ENCODE measurements around the gene SOX30.
A peak's percentile ranks its signal among the peaks of the same experiment; 100 is the strongest.

Gene SOX30

DNA sequence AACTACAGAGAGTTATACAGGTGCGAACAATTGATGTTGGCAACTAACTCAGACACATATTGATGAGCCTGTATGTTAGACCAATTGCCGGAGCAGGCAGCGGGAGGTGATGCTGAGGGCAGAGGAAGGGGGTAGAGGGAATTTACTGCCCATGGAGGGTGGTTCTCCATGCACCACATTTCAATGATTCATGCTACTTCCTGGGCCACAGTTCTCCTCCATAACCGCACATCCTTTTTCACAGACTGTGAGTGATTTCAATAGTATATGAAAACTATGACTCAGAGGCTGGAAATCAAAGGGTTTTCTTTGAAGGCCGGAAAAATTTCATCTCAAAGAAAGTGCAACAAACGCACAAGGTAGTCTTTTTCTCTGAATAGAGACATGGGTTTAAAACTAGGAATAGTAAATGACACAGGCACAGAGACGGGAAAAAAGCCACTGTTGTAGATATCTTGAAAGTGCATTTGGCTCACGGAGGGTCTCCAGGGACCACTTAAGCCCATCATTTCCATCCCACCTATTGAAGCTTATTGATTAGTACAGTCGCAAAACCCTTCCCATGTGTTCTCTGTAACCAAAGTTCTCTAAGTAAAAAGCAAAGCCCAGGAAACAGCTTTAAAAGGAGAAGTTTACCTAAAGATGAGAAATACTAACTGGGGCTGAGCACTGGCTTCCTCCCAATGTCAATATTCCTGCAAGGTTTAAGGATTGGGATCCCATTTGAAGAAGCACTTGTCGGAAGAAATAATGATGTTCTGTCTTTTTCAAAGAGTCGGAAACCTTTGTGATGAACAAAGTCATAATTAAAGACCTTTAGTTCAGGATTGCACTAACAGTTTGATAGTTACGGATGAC lies 48.7 kb downstream of the SOX30 start:
- peak overlapping the region; percentile 43 to 87 for H3K27ac Mint-ChIP-seq
- no peaks in the 10 kb centered on the region for H3K27me3 Mint-ChIP-seq
- peak overlapping the region; percentile 50 to 66 for H3K4me3 Mint-ChIP-seq
- DNase-seq (peak; percentile 56 to 79), ATAC-seq (peak; percentile 74)
- H3K9me3 Mint-ChIP-seq, result peaks cover 5 to 7% of the 10 kb centered on the region in 2 donors
- peaks cover 82% of the 10 kb centered on the region for H3K4me1 Mint-ChIP-seq

DNA sequence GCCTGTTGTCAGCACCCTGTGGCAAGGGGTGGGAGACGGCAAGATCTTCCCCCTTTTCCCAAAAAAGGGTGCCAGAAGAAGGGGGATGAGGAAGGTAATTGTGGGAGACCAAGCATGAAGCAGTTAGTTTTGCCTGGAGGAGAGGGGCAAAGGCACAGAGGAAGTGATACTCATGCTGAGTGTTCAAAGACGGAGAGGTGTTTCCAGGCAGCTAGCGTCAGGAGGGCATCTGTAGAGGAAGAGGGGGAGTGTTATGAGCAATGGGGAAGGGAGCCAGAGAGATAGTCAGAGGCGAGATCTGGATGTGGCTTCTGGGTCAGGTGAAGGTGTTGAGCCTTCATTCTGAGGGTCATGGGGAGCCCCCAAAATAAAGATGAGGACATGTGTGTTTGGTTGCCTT lies 49.7 kb downstream of the SOX30 start:
- H3K4me3 Mint-ChIP-seq, result peak overlapping the region; percentile 20 to 74
- H3K4me1 Mint-ChIP-seq, result peaks cover 82% of the 10 kb centered on the region
- H3K27me3 Mint-ChIP-seq, result no peaks in the 10 kb centered on the region
- DNase-seq (peak; percentile 19 to 68), ATAC-seq (peak; percentile 76)
- peak overlapping the region in 1 of 2 donors; percentile 87 for H3K27ac Mint-ChIP-seq
- peaks cover under 1 to 5% of the 10 kb centered on the region in 2 donors for H3K9me3 Mint-ChIP-seq

DNA sequence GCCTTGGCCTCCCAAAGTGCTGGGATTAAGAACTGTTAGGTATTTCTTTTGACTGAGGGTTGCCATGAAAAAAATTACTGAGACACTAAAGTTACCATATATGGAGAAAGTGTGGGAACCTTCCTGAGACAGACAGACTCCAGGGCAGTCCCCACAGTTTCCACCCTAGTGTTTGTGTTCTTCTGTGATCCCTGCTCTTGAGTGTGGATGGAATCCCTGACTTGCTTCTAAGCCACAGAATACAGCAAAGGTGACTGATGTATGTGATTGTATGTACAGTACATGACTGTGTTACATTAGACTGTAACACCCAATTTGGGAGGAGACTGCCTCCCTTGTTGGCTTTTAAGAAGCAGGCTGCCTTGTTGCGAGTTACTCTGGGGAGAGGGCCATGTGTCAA lies 52.0 kb downstream of the SOX30 start:
- peaks cover 90% of the 10 kb centered on the region for H3K4me1 Mint-ChIP-seq

DNA sequence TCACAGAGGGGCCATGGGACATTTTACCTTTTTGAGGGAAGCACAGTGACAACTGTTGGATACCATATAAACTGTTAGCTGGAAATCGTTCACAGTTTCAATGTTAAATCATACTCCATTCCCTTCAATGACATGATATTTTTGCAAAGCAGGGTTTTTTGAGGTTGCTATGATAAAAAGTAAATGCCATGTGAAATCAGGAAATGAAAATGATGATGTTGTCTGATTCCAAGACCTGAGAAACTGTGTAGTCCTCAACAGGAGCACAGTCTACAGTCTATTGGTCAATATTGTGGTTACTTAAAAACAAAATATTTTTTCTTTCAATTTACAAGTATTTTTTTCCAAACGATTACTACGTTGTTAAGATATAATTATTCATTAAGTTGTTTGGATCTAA lies 52.7 kb downstream of the SOX30 start:
- H3K4me3 Mint-ChIP-seq, result peak overlapping the region in 1 of 2 donors; percentile 7
- no peak for ATAC-seq
- H3K27me3 Mint-ChIP-seq, result no peaks in the 10 kb centered on the region
- peaks cover 0 to 11% of the 10 kb centered on the region in 2 donors for H3K9me3 Mint-ChIP-seq
- H3K27ac Mint-ChIP-seq, result no peak overlapping the region
- H3K4me1 Mint-ChIP-seq, result peaks cover 94% of the 10 kb centered on the region
- no peak for DNase-seq

More for the DNA sequence above, 52.0 kb downstream of the SOX30 start:
- Mint-ChIP-seq H3K27me3 (no peaks in the 10 kb centered on the region), H3K27ac (peak overlapping the region in 1 of 2 donors; percentile 70), H3K4me3 (no peak overlapping the region), H3K9me3 (peaks cover 0 to 11% of the 10 kb centered on the region in 2 donors)
- DNase-seq (no peak), ATAC-seq (no peak)

DNA sequence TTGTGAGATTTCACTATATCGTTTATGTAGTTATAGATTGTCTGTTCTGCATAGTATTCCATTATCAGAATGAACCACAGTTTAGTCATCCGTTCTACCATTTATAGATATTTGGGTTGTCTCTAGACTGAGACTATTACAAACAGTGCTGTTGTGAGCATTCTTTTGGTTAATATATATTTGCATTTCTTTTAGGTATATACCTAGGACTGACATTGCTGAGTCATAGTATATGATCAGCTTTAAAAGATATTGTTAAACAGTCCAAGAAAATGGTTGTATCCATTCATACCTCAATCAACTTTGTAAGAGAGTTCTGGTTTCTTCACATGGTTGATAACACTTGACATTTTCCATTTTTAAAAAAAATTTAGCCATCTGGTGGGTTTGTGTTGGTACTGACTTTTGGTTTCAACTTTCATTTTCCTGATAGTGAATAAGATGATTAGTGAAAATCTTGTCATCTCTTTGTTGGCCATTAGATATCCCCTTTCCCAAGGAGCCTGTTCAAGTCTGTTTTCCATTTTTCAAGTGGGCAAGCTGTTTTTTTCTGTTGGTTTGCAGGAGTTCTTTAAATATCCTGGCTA lies 53.8 kb downstream of the SOX30 start:
- Mint-ChIP-seq H3K27me3 (peaks cover 5% of the 10 kb centered on the region), H3K4me1 (peaks cover 94% of the 10 kb centered on the region), H3K4me3 (peak overlapping the region in 1 of 2 donors; percentile 33), H3K9me3 (peaks cover 0 to 11% of the 10 kb centered on the region in 2 donors), H3K27ac (peak overlapping the region in 1 of 2 donors; percentile 6)
- ATAC-seq, result no peak
- no peak for DNase-seq

DNA sequence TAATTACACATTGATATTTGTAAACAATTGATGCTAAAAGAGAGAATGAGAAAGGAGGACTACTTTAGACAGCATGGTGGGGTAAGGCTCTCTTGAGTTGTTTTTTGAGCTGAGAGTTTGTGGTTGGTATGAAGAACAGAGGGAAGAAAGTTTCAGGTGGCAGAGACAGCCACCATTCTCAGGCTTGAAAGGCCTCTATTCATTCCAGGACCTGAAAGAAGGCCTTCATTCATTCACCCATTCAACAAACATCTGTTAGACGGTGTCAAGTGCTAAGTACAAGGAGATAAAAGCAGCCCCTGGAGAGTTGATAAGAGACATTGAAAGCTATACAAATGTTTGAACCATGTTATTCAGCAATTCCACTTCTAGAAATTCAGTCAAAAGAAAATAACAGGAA lies 55.0 kb downstream of the SOX30 start:
- H3K9me3 Mint-ChIP-seq, result peaks cover 0 to 6% of the 10 kb centered on the region in 2 donors
- peaks cover 94% of the 10 kb centered on the region for H3K4me1 Mint-ChIP-seq
- DNase-seq, result peak in 1 of 2 donors; percentile 26
- H3K27me3 Mint-ChIP-seq, result peaks cover 16% of the 10 kb centered on the region
- H3K27ac Mint-ChIP-seq, result peak overlapping the region in 1 of 2 donors; percentile 58
- ATAC-seq, result peak; percentile 31
- peak overlapping the region in 1 of 2 donors; percentile 54 for H3K4me3 Mint-ChIP-seq

DNA sequence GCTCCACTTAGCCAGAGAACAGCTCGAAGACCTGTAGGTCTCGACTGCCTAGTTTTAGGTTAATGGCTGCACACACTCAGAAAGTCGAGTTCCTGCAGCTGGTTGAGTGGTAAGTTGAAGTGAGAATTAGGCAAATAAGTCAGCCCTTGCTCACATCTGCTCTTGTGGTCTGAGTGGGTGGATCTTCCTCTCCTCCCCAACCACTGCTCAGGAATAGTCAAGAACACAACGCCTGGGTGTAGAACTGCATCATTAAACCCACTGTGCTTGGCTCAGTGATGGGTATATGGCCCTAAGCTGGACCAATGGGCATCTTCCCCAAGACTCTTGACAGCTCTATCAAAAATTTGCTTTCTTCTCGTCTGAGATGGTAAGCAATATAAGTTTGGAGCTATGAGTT lies 55.8 kb downstream of the SOX30 start:
- peak in 1 of 2 donors; percentile 73 for DNase-seq
- peaks cover 93% of the 10 kb centered on the region for H3K4me1 Mint-ChIP-seq
- peaks cover 24% of the 10 kb centered on the region for H3K27me3 Mint-ChIP-seq
- H3K27ac Mint-ChIP-seq, result peak overlapping the region in 1 of 2 donors; percentile 85
- peaks cover 0 to 12% of the 10 kb centered on the region in 2 donors for H3K9me3 Mint-ChIP-seq
- H3K4me3 Mint-ChIP-seq, result peak overlapping the region; percentile 8 to 54
- peak; percentile 87 for ATAC-seq

DNA sequence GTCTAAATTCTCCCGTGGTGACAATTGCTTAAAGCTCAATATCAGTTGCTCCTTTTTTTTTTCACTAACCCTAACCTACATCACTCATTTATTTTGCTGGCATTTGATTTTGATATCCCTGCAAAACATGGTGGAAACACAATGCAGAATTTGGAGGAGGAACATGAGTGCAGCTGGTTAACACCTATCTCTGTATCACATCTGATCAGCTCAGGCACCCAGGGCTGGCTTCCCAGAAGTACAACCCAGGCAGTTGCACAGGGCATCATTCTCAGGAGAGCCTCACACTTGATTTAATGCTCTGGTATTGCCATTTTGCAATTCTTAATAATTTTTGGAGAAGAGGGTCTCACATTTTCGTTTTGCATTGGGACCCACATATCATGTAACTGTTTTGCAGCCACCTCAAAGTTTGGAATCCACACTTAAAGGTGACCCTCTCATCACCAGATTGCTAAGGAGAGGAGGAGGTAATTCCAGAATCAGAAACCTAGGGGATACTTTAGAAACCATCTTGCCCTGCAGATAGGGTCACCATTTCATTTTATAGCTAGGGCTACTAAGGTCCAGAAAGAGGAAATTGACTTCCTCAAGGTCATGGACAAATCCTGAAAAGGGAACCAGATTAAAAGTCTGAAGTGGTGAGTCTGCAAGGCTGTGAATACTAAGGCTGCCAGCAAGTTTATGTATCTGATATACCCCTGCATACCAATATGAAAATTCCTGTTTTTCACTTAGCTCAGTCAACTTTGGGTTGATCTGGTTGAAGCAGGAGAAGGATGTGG lies 57.4 kb downstream of the SOX30 start:
- Mint-ChIP-seq H3K27ac (no peak overlapping the region), H3K4me3 (peak overlapping the region in 1 of 2 donors; percentile 39), H3K4me1 (peaks cover 78% of the 10 kb centered on the region), H3K9me3 (peaks cover 0 to 13% of the 10 kb centered on the region in 2 donors), H3K27me3 (peaks cover 27% of the 10 kb centered on the region)
- ATAC-seq (no peak), DNase-seq (no peak)

DNA sequence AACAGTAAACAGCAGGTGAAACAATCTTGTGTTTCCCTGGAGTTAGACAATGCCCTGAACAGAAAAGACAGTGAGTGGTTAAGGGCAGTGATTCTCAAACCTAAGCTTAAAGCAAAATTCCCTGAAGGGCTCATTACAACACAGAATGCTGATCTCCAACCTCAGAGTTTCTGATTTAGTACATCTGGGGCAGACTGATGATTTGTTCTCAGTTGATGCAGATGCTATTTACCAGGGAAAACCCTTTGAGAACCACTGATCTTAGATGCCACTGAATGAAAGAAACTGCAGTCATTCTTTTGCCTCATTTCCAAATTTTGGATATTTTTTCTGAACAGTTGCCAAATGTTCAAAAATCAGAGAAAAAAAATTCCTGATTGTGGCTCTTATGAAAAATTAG lies 58.0 kb downstream of the SOX30 start:
- DNase-seq, result peak in 1 of 2 donors; percentile 23
- peaks cover 73% of the 10 kb centered on the region for H3K4me1 Mint-ChIP-seq
- peak; percentile 78 for ATAC-seq
- H3K27ac Mint-ChIP-seq, result no peak overlapping the region
- H3K27me3 Mint-ChIP-seq, result peaks cover 27% of the 10 kb centered on the region
- peaks cover 0 to 13% of the 10 kb centered on the region in 2 donors for H3K9me3 Mint-ChIP-seq
- peak overlapping the region in 1 of 2 donors; percentile 39 for H3K4me3 Mint-ChIP-seq

DNA sequence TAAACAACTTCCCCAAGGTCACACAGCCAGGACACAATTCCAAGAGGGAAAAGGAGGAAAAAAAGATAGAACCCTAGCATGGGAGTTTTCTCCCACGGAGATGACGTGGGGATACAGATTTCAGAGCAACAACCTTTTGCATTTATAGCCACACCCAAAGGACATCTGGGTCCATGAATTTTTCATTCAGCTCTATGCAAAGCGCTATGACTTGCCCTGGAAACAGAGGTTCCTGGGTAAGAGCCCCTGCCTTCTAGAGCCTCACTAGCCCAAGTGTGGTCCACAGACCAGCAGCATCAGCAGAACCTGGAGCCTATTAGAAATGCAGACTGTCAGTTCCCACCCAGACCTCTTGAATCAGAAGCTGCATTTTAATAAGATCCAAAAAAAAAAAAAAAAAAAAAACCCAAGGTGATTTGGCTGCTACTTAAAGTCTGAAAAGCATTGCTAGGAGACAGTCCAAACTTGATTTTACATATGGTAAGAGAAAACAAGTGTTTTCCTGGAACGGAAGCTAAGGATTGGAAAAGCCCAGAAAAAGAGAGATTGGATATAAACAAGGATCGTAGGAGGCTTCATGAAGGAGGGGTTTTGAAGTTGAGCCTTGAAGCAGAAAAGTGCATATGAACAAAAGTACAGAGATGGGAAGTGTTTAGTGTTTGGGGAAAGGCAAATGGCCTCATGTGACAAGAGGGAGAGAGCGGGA lies 59.0 kb downstream of the SOX30 start:
- DNase-seq (no peak), ATAC-seq (no peak)
- Mint-ChIP-seq H3K4me1 (peaks cover 62% of the 10 kb centered on the region), H3K9me3 (peaks cover 0 to 13% of the 10 kb centered on the region in 2 donors), H3K27me3 (peaks cover 27% of the 10 kb centered on the region), H3K27ac (no peak overlapping the region), H3K4me3 (peak overlapping the region in 1 of 2 donors; percentile 42)

DNA sequence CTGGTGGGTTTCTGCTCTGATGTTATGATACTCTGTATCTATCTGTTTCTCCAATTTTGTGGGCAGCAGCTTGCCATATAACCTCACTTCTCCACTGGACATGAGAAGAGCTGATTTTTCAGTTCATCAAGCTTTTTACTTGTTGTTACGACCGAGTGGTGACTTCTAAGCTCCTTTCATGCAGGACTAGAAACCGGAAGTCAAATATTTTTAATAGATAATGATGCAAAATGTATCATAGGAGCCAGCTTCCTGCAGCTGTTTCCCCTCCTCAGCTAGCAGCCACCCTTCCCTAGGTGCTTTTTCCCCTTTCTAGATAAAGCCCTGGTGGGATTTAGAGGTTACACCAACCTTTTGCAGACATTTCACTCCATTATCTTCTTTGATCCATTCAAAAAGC lies 59.6 kb downstream of the SOX30 start:
- Mint-ChIP-seq H3K27me3 (peaks cover 27% of the 10 kb centered on the region), H3K4me3 (peak overlapping the region in 1 of 2 donors; percentile 42), H3K9me3 (peaks cover 0 to 13% of the 10 kb centered on the region in 2 donors), H3K27ac (peak overlapping the region in 1 of 2 donors; percentile 42), H3K4me1 (peaks cover 56% of the 10 kb centered on the region)
- no peak for DNase-seq
- no peak for ATAC-seq

DNA sequence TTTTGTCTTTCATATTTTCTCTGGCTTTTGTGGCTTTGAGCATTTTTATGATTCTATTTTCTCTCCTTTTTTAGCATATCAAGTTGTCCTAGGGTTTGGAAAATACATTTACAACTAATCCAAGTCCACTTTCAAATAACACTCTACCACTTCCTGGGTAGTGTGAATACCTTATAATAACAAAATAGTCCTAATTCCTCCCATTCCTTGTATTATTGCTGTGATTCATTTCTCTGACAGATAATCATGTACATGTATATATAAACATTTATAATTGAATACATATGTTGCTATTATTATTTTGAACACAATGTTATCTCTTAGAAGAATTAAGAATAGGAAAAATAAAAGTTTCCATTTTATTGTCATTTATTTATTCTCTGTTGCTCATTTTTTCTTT lies 61.8 kb downstream of the SOX30 start:
- H3K4me1 Mint-ChIP-seq, result peaks cover 35% of the 10 kb centered on the region
- no peak for ATAC-seq
- peaks cover 0 to 7% of the 10 kb centered on the region in 2 donors for H3K9me3 Mint-ChIP-seq
- peaks cover 27% of the 10 kb centered on the region for H3K27me3 Mint-ChIP-seq
- H3K27ac Mint-ChIP-seq, result no peak overlapping the region
- H3K4me3 Mint-ChIP-seq, result no peak overlapping the region
- DNase-seq, result no peak

DNA sequence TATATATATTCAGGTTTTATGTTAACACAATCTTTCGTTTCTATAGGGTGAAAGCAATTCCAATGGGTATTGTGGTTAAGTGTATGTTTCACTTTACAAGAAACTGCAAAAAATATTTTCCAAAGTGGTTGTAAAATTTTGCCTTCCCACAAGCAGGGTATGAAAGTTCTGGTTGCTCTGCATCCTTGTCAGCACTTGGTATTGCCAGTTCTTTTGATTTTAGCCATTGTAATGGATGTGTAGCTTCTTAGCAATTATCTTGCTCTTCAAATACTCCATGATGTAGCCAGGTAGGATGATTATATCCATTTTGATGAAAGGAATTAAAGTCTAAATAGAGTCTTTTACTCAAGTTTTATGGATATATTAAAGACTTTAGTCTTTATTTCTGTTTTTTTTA lies 67.6 kb downstream of the SOX30 start:
- Mint-ChIP-seq H3K27me3 (peaks cover 7% of the 10 kb centered on the region), H3K27ac (no peak overlapping the region), H3K4me1 (peaks cover 19% of the 10 kb centered on the region), H3K4me3 (no peak overlapping the region), H3K9me3 (peaks cover 5 to 8% of the 10 kb centered on the region in 2 donors)
- no peak for ATAC-seq
- no peak for DNase-seq

DNA sequence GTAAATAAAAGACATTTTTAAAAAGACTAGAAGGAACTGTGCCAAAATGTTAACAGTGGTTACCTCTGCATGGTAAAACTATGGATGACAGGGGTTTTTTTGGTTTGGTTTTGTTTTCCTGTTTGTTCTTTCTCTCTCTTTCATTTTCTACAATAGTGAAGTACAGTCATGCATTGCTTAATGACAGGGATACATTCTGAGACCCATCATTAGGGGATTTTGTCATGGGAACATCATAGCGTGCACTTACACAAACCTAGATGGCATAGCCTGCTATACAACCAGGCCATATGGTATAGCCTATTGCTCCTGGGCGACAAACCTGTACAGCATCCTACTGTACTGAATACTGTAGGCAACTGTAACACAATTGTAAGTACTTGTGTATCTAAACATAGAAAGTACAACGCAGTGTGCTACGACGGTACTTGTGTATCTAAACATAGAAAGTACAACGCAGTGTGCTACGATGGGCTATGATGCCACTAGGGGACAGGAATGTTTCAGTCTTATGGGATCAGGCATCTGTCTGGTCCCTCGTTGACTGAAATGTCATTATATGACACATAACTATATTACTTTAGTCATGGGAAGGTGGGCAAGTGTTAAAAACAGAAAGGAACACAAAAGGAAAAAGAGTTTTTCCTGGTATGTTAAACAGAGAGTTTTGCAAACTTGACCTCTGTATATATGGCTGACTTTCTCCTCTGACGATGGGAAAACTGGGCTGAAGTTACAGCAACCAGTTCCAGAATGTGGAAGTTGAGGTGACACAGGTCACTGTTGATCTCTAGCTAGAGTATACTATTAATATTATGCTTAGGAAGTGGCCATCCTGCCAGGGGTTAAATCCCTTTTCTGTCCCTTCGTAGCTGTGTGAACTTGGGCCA lies 69.3 kb downstream of the SOX30 start:
- Mint-ChIP-seq H3K27me3 (peaks cover 17% of the 10 kb centered on the region), H3K27ac (peak overlapping the region in 1 of 2 donors; percentile 5), H3K4me3 (peak overlapping the region in 1 of 2 donors; percentile 52), H3K9me3 (peaks cover 5 to 8% of the 10 kb centered on the region in 2 donors), H3K4me1 (peaks cover 32% of the 10 kb centered on the region)
- ATAC-seq (peak; percentile 97), DNase-seq (peak in 1 of 2 donors; percentile 37)

Measured in stimulated activated naive CD8-positive, alpha-beta T cell treated with anti-CD3 and anti-CD28 coated beads, Interleukin-15, amount 100 ng/mL, for 72 hours (primary cell).